Measurements from ENCODE around the gene KCNA1.
"Not testable (repeated sequence)": the region's sequence is repeated elsewhere in the genome, so short reads cannot be mapped to it uniquely, and the experiment has no call there.

Gene KCNA1

DNA sequence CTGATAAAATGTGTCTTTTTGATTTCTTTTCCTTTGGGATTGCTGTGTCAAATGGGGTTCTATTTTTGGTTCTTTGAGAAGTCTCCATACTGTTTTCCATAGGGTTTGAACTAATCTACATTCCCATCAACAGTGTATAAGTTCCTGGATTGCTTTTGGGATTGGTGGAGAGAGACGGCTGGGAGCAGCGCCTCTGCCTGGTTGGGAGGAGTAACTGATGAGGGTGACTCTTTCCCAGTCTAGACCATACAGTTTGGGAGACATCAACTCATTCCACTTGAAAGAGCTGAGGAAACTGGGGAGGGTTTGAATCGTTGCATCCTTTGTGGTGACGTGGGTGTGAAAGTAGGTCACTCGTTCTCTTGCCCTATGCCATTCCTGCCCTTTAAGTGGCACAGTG is 42.3 kb upstream of the KCNA1 start:
- DNase-seq (ENCODE audit: low read depth) = no peak
- TF ChIP-seq, protein P1, sequence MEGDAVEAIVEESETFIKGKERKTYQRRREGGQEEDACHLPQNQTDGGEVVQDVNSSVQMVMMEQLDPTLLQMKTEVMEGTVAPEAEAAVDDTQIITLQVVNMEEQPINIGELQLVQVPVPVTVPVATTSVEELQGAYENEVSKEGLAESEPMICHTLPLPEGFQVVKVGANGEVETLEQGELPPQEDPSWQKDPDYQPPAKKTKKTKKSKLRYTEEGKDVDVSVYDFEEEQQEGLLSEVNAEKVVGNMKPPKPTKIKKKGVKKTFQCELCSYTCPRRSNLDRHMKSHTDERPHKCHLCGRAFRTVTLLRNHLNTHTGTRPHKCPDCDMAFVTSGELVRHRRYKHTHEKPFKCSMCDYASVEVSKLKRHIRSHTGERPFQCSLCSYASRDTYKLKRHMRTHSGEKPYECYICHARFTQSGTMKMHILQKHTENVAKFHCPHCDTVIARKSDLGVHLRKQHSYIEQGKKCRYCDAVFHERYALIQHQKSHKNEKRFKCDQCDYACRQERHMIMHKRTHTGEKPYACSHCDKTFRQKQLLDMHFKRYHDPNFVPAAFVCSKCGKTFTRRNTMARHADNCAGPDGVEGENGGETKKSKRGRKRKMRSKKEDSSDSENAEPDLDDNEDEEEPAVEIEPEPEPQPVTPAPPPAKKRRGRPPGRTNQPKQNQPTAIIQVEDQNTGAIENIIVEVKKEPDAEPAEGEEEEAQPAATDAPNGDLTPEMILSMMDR (IDR thresholded peaks at IDR 0.05; ENCODE audit: control insufficient read depth, insufficient read depth, low read depth, low read length, missing control alignments) = no peak
- no peak overlapping the region for H3K4me3 ChIP-seq (ENCODE audit: control insufficient read depth, low read depth, low read length)

DNA sequence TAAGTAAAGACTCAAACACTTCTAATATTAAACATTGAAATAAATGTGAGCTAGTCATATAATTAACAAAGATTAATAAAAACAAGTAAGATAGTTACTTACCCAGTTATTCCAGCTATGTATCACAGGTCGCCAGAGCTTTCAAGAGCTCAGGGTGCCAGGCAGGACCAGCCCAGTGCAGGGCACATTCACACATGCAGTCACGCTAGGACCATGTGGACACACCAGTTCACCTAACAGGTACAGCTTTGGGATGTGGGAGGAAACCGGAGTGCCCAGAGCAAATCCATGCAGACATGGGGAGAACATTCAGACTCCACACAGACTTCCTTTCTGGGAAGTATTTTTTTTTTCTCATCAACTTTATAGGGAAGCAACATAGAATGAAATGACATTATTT is 39.3 kb upstream of the KCNA1 start:
- no peak for DNase-seq (ENCODE audit: low read depth)
- H3K4me3 ChIP-seq (ENCODE audit: control insufficient read depth, low read depth, low read length) = no peak overlapping the region
- TF ChIP-seq, protein P1 (IDR thresholded peaks at IDR 0.05; ENCODE audit: control insufficient read depth, insufficient read depth, low read depth, low read length, missing control alignments) = no peak

DNA sequence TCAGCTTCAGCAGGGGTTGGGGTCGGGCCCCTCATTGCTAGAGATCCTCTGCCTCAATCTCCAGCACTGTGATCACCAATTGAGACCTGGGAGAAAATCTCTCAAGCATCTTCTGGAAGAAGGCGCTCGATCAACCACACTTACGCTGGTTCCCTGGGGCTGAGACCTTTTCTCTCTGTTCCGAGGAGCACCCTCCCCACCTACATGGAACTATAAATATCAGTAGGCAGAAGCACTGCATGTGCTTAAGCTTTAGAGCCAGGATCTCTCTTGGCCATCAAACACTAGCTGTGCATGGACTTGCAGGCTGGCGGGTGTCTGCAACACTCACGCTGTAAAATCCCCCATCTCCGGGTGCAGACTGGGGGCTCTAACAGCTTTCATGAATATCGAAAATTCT is 38.2 kb upstream of the KCNA1 start:
- no peak for DNase-seq (ENCODE audit: low read depth)
- H3K4me3 ChIP-seq (ENCODE audit: control insufficient read depth, low read depth, low read length) = no peak overlapping the region
- TF ChIP-seq, protein P1 (IDR thresholded peaks at IDR 0.05; ENCODE audit: control insufficient read depth, insufficient read depth, low read depth, low read length, missing control alignments) = no peak

DNA sequence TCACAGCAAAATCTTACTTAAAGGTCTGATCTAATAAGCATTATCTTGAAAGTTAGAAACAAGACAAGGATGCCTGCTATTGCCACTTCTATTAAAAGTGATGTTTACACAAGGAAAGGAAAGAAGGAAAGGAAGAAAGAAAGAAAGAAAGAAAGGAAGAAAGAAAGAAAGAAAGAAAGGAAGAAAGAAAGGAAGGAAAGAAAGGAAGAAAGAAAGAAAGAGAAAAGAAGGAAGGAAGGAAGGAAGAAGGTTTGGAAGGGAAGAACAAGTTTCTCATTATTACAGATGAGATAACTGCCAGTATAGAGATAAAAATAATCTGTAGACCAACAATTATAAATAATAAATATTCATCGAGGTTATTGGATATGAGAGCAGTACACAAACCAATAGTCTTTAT is 35.8 kb upstream of the KCNA1 start:
- no peak overlapping the region for H3K4me3 ChIP-seq (ENCODE audit: control insufficient read depth, low read depth, low read length)
- TF ChIP-seq, protein P1 (IDR thresholded peaks at IDR 0.05; ENCODE audit: control insufficient read depth, insufficient read depth, low read depth, low read length, missing control alignments) = no peak
- no peak for DNase-seq (ENCODE audit: low read depth)

DNA sequence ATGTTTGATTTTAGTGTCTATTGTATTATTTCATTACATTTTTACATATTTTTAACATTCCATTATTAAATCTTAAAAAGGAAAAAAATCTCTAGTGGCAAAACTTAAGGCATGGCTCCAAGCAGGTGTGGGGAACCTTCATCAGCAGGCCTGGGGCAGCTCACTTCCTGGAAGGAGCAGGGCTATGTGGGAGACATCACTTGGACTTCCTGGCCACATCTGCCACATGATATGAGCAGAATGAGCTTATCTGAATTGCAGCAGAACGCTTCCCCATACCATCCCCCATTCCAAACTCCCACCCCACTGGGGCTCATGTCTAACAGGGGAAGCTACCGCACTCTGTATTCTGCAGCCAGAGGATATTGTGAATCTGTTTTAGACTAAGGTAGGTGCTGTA is 35.0 kb upstream of the KCNA1 start:
- no peak overlapping the region for H3K4me3 ChIP-seq (ENCODE audit: control insufficient read depth, low read depth, low read length)
- TF ChIP-seq, protein P1 (IDR thresholded peaks at IDR 0.05; ENCODE audit: control insufficient read depth, insufficient read depth, low read depth, low read length, missing control alignments) = no peak
- no peak for DNase-seq (ENCODE audit: low read depth)

DNA sequence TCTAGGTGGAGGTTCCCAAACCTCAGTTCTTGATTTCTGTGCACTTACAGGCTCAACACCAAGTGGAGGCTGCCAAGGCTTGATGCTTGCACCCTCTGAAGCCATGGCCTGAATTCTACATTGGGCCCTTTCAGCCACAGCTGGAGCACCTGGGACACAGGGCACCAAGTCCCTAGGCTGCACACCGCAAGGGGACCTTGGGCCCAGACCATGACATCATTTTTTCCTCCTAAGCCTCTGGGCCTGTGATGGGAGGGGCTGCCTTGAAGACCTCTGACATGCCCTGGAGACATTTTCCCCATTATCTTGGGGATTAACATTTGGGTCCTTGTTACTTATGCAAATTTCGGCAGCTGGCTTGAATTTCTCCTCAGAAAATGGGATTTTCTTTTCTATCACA is 30.2 kb upstream of the KCNA1 start:
- not testable (repeated sequence) for DNase-seq (ENCODE audit: low read depth); H3K4me3 ChIP-seq (ENCODE audit: control insufficient read depth, low read depth, low read length)

DNA sequence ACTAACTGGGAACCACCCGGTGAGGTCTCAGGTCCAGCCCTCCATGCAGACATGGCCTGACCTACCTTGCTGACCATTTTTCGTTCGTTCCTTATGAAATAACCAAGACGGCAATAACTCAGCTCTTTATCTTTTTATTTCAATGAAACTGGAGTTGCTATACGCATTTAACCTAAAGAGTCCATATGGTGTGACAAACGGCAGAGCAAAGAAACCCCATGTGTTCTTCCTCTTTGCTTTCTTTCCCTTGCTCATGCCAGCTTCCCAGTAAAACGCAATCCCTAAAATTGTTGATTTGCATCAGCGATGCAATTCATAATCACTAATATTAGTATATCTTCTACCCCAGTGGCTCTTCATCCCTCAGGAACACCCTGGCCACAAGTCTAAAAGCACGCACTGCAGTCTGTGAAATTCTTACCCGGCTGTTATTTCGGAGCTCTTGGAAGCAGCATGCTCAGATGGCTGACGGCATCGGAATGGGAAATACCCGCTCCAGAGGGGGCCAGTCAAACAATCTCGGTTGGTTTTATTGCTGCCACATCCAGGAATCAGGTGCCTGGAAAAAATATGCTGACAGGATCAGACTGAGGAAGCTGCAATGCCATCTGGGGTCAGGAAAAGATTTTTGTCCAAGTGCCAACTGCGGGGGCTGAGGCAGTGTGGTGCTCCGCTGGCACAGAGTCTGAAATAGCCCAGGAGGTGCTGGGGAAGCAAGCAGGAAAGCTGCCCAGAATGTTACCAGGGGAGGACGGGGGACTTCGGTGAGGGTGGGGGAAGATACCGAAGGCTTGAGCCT is 28.2 kb upstream of the KCNA1 start:
- TF ChIP-seq, protein P1 (IDR thresholded peaks at IDR 0.05; ENCODE audit: control insufficient read depth, insufficient read depth, low read depth, low read length, missing control alignments) = no peak
- H3K4me3 ChIP-seq (ENCODE audit: control insufficient read depth, low read depth, low read length) = no peak overlapping the region
- DNase-seq (ENCODE audit: low read depth) = no peak

Data from AG09309 (cell line).